Gastrocnemius medialis (tissue), 4 donors: ENCODE data around the gene S100A16.
A peak's percentile ranks its signal among the peaks of the same experiment; 100 is the strongest.

Source experiments
- CTCF ChIP-seq, 5 experiments: fragments of 450-650 bp in 3 of 5; fragments of 200-600 bp in 2 of 5; sonication (generic) in 2 of 5; IDR thresholded peaks in 4 of 5; conservative IDR thresholded peaks in 1 of 5; 1 replicate in 4 of 5; 2 replicates in 1 of 5; pipeline ENCODE4 v1.5.1; 2016 to 2019; ENCODE audit warnings: antibody characterized with exemption in 5 of 5, mild to moderate bottlenecking in 3 of 5, moderate library complexity in 3 of 5
- POLR2A ChIP-seq, 2 donors: fragments of 450-650 bp; IDR thresholded peaks; one replicate each; pipeline ENCODE4 v1.6.1; 2017; ENCODE audit warnings: antibody characterized with exemption in 2 of 2, mild to moderate bottlenecking in 2 of 2, moderate library complexity in 2 of 2

- TF ChIP-seq POLR2A (IDR thresholded peaks at IDR 0.05) (no peak), CTCF (IDR thresholded peaks at IDR 0.05 in 4 of 5, conservative IDR thresholded peaks at IDR 0.05 in 1 of 5) (peak; percentile 97 to 100 (median 99))
Measured at GRCh38 chr1:153568367-153569099, 44.4 kb downstream of the S100A16 start.
